IMR-90 (cell line): Measurements from ENCODE around the gene PIK3CB. TPM values are rescaled to one million over a fixed set of nuclear protein-coding genes. Genes with fewer than 3 reads are reported as not detected.

Experiments used
- ATAC-seq: fragments of 200-7000 bp; cut with Tn5 transposase; 2 replicates; pipeline ENCODE4 v1.9.1; 2020; ENCODE audit warnings: low read depth, mild to moderate bottlenecking, moderate library complexity
- BruUV-seq: library from RNA; stranded (reverse); fragments of 400-500 nt; replicated peaks from 2 replicates; lab custom pipeline; 2021; lab: Mats Ljungman, UMichigan
- CTCF ChIA-PET: fragments of 300-600 bp; formaldehyde crosslinking; extraction: SDS; loops from one replicate; lab custom pipeline; 2021; ENCODE audit warnings: antibody characterized with exemption; lab: Yijun Ruan, JAX
- POLR2A ChIA-PET: fragments of 300-600 bp; sonication (Branson Sonifier 250); formaldehyde crosslinking; loops from one replicate; lab custom pipeline; 2022; ENCODE audit warnings: antibody characterized with exemption; ENCODE audit not compliant: unreplicated experiment; lab: Charles Lee
- DNase-seq: peaks from one replicate; pipeline ENCODE4 v3.0.0; 2013
- H2AFZ ChIP-seq: replicated peaks from 2 replicates; pipeline ENCODE3; 2013; ENCODE audit warnings: low read length, mild to moderate bottlenecking; ENCODE audit not compliant: poor library complexity
- H2AK5ac ChIP-seq: 2 replicates; pipeline ENCODE4 v1.6.1; 2013; ENCODE audit warnings: low read depth, low read length, inconsistent platforms
- H2AK9ac ChIP-seq: replicated peaks from 2 replicates; pipeline ENCODE3; 2013; ENCODE audit warnings: mild to moderate bottlenecking, low read depth, low read length, moderate library complexity; ENCODE audit not compliant: poor library complexity
- H2BK120ac ChIP-seq: 2 replicates; pipeline ENCODE4 v1.6.1; 2013; ENCODE audit warnings: low read depth, low read length, inconsistent platforms
- H2BK15ac ChIP-seq: 3 replicates; pipeline ENCODE4 v1.6.1; 2013; ENCODE audit warnings: low read depth, low read length, inconsistent platforms
- H2BK20ac ChIP-seq: 2 replicates; pipeline ENCODE4 v1.6.1; 2013; ENCODE audit warnings: low read depth, mild to moderate bottlenecking, inconsistent platforms, low read length, moderate library complexity
- H2BK5ac ChIP-seq: 2 replicates; pipeline ENCODE4 v1.6.1; 2013; ENCODE audit warnings: mild to moderate bottlenecking, low read depth, low read length, inconsistent platforms; ENCODE audit not compliant: poor library complexity, severe bottlenecking
- H3K14ac ChIP-seq: replicated peaks from 2 replicates; pipeline ENCODE4 v1.6.1; 2013; ENCODE audit warnings: low read depth, low read length, inconsistent platforms
- H3K18ac ChIP-seq: 2 replicates; pipeline ENCODE4 v1.6.1; 2013; ENCODE audit warnings: low read depth, low read length, control low read depth
- H3K23ac ChIP-seq: 2 replicates; pipeline ENCODE4 v1.6.1; 2013; ENCODE audit warnings: low read depth, low read length, inconsistent platforms
- H3K27ac ChIP-seq: 2 replicates; pipeline ENCODE4 v1.5.1; 2013; ENCODE audit warnings: mild to moderate bottlenecking, control low read depth, low read length; ENCODE audit not compliant: insufficient read depth
- H3K27me3 ChIP-seq: 2 replicates; pipeline ENCODE4 v1.6.1; 2013; ENCODE audit warnings: low read length; ENCODE audit not compliant: control insufficient read depth, insufficient read depth
- H3K36me3 ChIP-seq: 2 replicates; pipeline ENCODE4 v1.6.1; 2013; ENCODE audit warnings: low read length, mixed read lengths; ENCODE audit not compliant: control insufficient read depth, insufficient read depth
- H3K4ac ChIP-seq: 2 replicates; pipeline ENCODE4 v1.6.1; 2013; ENCODE audit warnings: low read depth, low read length, inconsistent platforms
- H3K4me1 ChIP-seq: 2 replicates; pipeline ENCODE4 v1.6.1; 2013; ENCODE audit warnings: low read length, mixed read lengths; ENCODE audit not compliant: control insufficient read depth, insufficient read depth
- H3K4me2 ChIP-seq: 2 replicates; pipeline ENCODE4 v1.6.1; 2013; ENCODE audit warnings: low read depth, mild to moderate bottlenecking, control low read depth, low read length, moderate library complexity
- H3K4me3 ChIP-seq: 2 replicates; pipeline ENCODE4 v1.5.1; 2013; ENCODE audit warnings: low read depth, mild to moderate bottlenecking, control low read depth, low read length, moderate library complexity; ENCODE audit not compliant: insufficient read depth
- H3K56ac ChIP-seq: 2 replicates; pipeline ENCODE4 v1.6.1; 2013; ENCODE audit warnings: low read length, inconsistent platforms; ENCODE audit not compliant: insufficient read depth; ENCODE audit errors: extremely low read depth
- H3K79me1 ChIP-seq, 2 experiments: 2 replicates each; pipeline ENCODE4 v1.6.1; 2013; ENCODE audit warnings: low read length in 2 of 2, inconsistent platforms in 1 of 2, low read depth in 1 of 2
- H3K9ac ChIP-seq: 2 replicates; pipeline ENCODE4 v1.6.1; 2013; ENCODE audit warnings: low read depth, low read length, control low read depth
- H3K9me1 ChIP-seq: 2 replicates; pipeline ENCODE4 v1.6.1; 2013; ENCODE audit warnings: low read length, inconsistent platforms; ENCODE audit not compliant: insufficient read depth
- H3K9me3 ChIP-seq: 2 replicates; pipeline ENCODE4 v1.6.1; 2013; ENCODE audit warnings: low read length; ENCODE audit not compliant: control insufficient read depth, insufficient read depth
- H4K20me1 ChIP-seq: 2 replicates; pipeline ENCODE4 v1.6.1; 2013; ENCODE audit warnings: low read length, inconsistent platforms; ENCODE audit not compliant: insufficient read depth
- H4K5ac ChIP-seq: 2 replicates; pipeline ENCODE4 v1.6.1; 2013; ENCODE audit warnings: mild to moderate bottlenecking, low read depth, low read length, control low read depth
- H4K8ac ChIP-seq, 2 experiments: 2 replicates each; pipeline ENCODE4 v1.6.1; 2013; ENCODE audit warnings: low read depth in 2 of 2, low read length in 2 of 2, control low read depth in 1 of 2, inconsistent platforms in 1 of 2
- H4K91ac ChIP-seq: 2 replicates; pipeline ENCODE4 v1.6.1; 2013; ENCODE audit warnings: low read depth, low read length, inconsistent platforms; ENCODE audit not compliant: insufficient read depth
- BHLHE40 ChIP-seq: fragments of 150-350 bp; IDR thresholded peaks from 2 replicates; pipeline ENCODE4 v1.6.1; 2016; ENCODE audit warnings: mild to moderate bottlenecking, low read depth, low read length
- CEBPB ChIP-seq: IDR thresholded peaks from 2 replicates; pipeline ENCODE4 v1.6.1; 2012; ENCODE audit warnings: low read depth, low read length, improper control_type of control experiment
- CHD1 ChIP-seq: IDR thresholded peaks from 2 replicates; pipeline ENCODE4 v1.6.1; 2012; ENCODE audit warnings: low read depth, low read length, improper control_type of control experiment
- CTCF ChIP-seq: conservative IDR thresholded peaks from 2 replicates; pipeline ENCODE4 v1.5.1; 2012; ENCODE audit warnings: mild to moderate bottlenecking, low read depth, low read length, improper control_type of control experiment
- FOS ChIP-seq: fragments of 150-350 bp; IDR thresholded peaks from 2 replicates; pipeline ENCODE4 v1.6.1; 2016; ENCODE audit warnings: low read depth, low read length
- MAFK ChIP-seq: IDR thresholded peaks from 2 replicates; pipeline ENCODE4 v1.6.1; 2012; ENCODE audit warnings: low read depth, low read length, improper control_type of control experiment
- MAZ ChIP-seq: IDR thresholded peaks from 2 replicates; pipeline ENCODE4 v1.6.1; 2012; ENCODE audit warnings: low read depth, mild to moderate bottlenecking, low read length, improper control_type of control experiment, moderate library complexity, borderline replicate concordance
- MXI1 ChIP-seq: IDR thresholded peaks from 2 replicates; pipeline ENCODE4 v1.6.1; 2012; ENCODE audit warnings: low read depth, mild to moderate bottlenecking, low read length, moderate library complexity, borderline replicate concordance
- NFE2L2 ChIP-seq: fragments of 150-350 bp; IDR thresholded peaks from 2 replicates; pipeline ENCODE4 v1.6.1; 2016; ENCODE audit warnings: low read depth, mild to moderate bottlenecking, low read length
- POLR2A ChIP-seq: IDR thresholded peaks from 2 replicates; pipeline ENCODE4 v1.6.1; 2012; ENCODE audit warnings: mild to moderate bottlenecking, low read depth, low read length
- RAD21 ChIP-seq: IDR thresholded peaks from 2 replicates; pipeline ENCODE4 v1.6.1; 2012; ENCODE audit warnings: low read length, improper control_type of control experiment
- RCOR1 ChIP-seq: IDR thresholded peaks from 2 replicates; pipeline ENCODE4 v1.6.1; 2012; ENCODE audit warnings: mild to moderate bottlenecking, low read length, improper control_type of control experiment; ENCODE audit not compliant: insufficient replicate concordance
- RFX5 ChIP-seq: IDR thresholded peaks from 2 replicates; pipeline ENCODE4 v1.8.0; 2012; ENCODE audit warnings: low read depth, mild to moderate bottlenecking, low read length, moderate library complexity
- SMC3 ChIP-seq: fragments of 150-350 bp; IDR thresholded peaks from 2 replicates; pipeline ENCODE4 v1.6.1; 2016; ENCODE audit warnings: low read depth, mild to moderate bottlenecking, antibody characterized with exemption, low read length, moderate library complexity
- USF2 ChIP-seq: fragments of 150-350 bp; IDR thresholded peaks from 2 replicates; pipeline ENCODE4 v1.6.1; 2017; ENCODE audit warnings: mild to moderate bottlenecking, antibody characterized with exemption, low read length, low read depth
- WGBS, 2 experiments: methylation state at CpG; one replicate each; pipeline versions ENCODE4 v1.1.5 to v1.1.7; 2013; ENCODE audit warnings: missing lambda C conversion rate in 2 of 2; ENCODE audit not compliant: insufficient read length in 1 of 2; ENCODE audit errors: extremely low coverage in 2 of 2; 5-methylcytosine and 5-hydroxymethylcytosine counted together
- dilution Hi-C: fragments of 300-500 bp; cut with HindIII; formaldehyde crosslinking; loops from one replicate; pipeline ENCODE4 v1.14.3; 2018; ENCODE audit warnings: low sequenced_read_pairs; ENCODE audit not compliant: unreplicated experiment
- in situ Hi-C: fragments of 300-500 bp; cut with MboI; formaldehyde crosslinking; loops from 3 replicates; pipeline ENCODE4 v1.14.3; 2019; ENCODE audit warnings: low sequenced_read_pairs, inconsistent platforms, mixed read lengths
- intact Hi-C: fragments of 100-400 bp; cut with micrococcal nuclease; formaldehyde crosslinking; loops from 2 replicates; pipeline ENCODE4 v1.10.0; 2022
- polyA plus RNA-seq, 3 experiments: library from polyadenylated mRNA; depleted of rRNA; stranded (reverse); fragments of >200 nt; gene quantifications; 2 replicates each; pipeline ENCODE4 v1.2.3, GENCODE V29; 2012; ENCODE audit warnings: low replicate concordance in 1 of 3
- total RNA-seq: library from RNA; depleted of rRNA; stranded (reverse); fragments of >200 nt; gene quantifications from 2 replicates; pipeline ENCODE4 v1.2.3, GENCODE V29; 2012
- TF ChIP-seq, protein P1 (sequence below): fragments of 150-350 bp; IDR thresholded peaks from 2 replicates; pipeline ENCODE4 v1.6.1; 2016; ENCODE audit warnings: low read depth, mild to moderate bottlenecking, low read length, moderate library complexity, borderline replicate concordance

PIK3CB gene
- total and polyA plus RNA-seq, 2 of the 4 experiments (the other 2 are of a cell fraction), result 6.3 to 6.8 TPM

- no peak overlapping the region for H2BK5ac ChIP-seq
- H3K4me3 ChIP-seq, result no peak overlapping the region
- in situ Hi-C loops, result no loop called here
- H3K9me3 ChIP-seq, result no peaks in the 10 kb centered on the region
- H3K9ac ChIP-seq, result no peak overlapping the region
- DNase-seq, result no peak
- H2BK120ac ChIP-seq, result no peak overlapping the region
- H3K14ac ChIP-seq, result no peak overlapping the region
- H4K20me1 ChIP-seq, result no peaks in the 10 kb centered on the region
- H3K4me1 ChIP-seq, result peaks cover 2% of the 10 kb centered on the region; the same call in 1 of the 2 replicates
- H2AK9ac ChIP-seq, result no peak overlapping the region
- no peak for ATAC-seq
- no peak overlapping the region for H4K8ac ChIP-seq
- no peak overlapping the region for H2BK15ac ChIP-seq
- no peaks in the 10 kb centered on the region for H3K27me3 ChIP-seq
- no peak overlapping the region for H2AK5ac ChIP-seq
- H3K27ac ChIP-seq, result no peak overlapping the region
- WGBS, 2 experiments, result 40% methylated on average over 1 of the region's 6 CpGs; no CpG with 5 or more reads in 1 of the 2 experiments
- intact Hi-C loops, result no loop called here
- H3K9me1 ChIP-seq, result no peaks in the 10 kb centered on the region
- no peak overlapping the region for H4K91ac ChIP-seq
- no peak overlapping the region for H3K4ac ChIP-seq
- no peak overlapping the region for H2AFZ ChIP-seq
- no peak overlapping the region for H3K4me2 ChIP-seq
- H3K36me3 ChIP-seq, result no peaks in the 10 kb centered on the region
- dilution Hi-C loops, result no loop called here
- CTCF ChIA-PET, result interaction anchor here (0.7 kb wide), 1 partner anchor 10 kb away, joined by 3 read pairs; no protein-coding TSS in a partner anchor
- TF ChIP-seq POLR2A (no peak), CHD1 (no peak), CEBPB (no peak), BHLHE40 (no peak), SMC3 (no peak), FOS (no peak), RAD21 (no peak), MAFK (no peak), RCOR1 (no peak), RFX5 (no peak), MXI1 (no peak), MAZ (no peak), USF2 (no peak), CTCF (no peak), NFE2L2 (no peak)
- TF ChIP-seq, protein P1, sequence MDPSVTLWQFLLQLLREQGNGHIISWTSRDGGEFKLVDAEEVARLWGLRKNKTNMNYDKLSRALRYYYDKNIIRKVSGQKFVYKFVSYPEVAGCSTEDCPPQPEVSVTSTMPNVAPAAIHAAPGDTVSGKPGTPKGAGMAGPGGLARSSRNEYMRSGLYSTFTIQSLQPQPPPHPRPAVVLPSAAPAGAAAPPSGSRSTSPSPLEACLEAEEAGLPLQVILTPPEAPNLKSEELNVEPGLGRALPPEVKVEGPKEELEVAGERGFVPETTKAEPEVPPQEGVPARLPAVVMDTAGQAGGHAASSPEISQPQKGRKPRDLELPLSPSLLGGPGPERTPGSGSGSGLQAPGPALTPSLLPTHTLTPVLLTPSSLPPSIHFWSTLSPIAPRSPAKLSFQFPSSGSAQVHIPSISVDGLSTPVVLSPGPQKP, result no peak
- POLR2A ChIA-PET, result no interaction called here
- H3K56ac ChIP-seq, result no peak overlapping the region
- H3K18ac ChIP-seq, result no peak overlapping the region
- no peak overlapping the region for H3K23ac ChIP-seq
- no peak overlapping the region for H2BK20ac ChIP-seq
- H4K5ac ChIP-seq, result no peak overlapping the region
- BruUV-seq, result no TSS peak
- H3K79me1 ChIP-seq, result no peaks in the 10 kb centered on the region
Measured at GRCh38 chr3:138845771-138846173, 11.0 kb upstream of the PIK3CB start.
